GM12874 (cell line): Measurements from ENCODE around the gene CXXC4.

Source experiments
- CTCF ChIP-seq: IDR thresholded peaks from 2 replicates; pipeline ENCODE4 v1.5.1; 2011; ENCODE audit warnings: low read depth, mild to moderate bottlenecking, control low read depth, low read length, moderate library complexity; ENCODE audit not compliant: insufficient read depth

CXXC4 gene

GRCh38 chr4:104494185-104494584 lies 509 bp downstream of the CXXC4 start:
- no peak for TF ChIP-seq CTCF

- TF ChIP-seq CTCF = no peak
Observed at GRCh38 chr4:104493081-104493831, 1.4 kb downstream of the CXXC4 start.

- no peak for TF ChIP-seq CTCF
Observed at GRCh38 chr4:104492183-104492771, 2.4 kb downstream of the CXXC4 start.

GRCh38 chr4:104491481-104492182 lies 3.1 kb downstream of the CXXC4 start:
- no peak for TF ChIP-seq CTCF

- no peak for TF ChIP-seq CTCF
Observed at GRCh38 chr4:104490770-104491480, 3.8 kb downstream of the CXXC4 start.

- no peak for TF ChIP-seq CTCF
Observed at GRCh38 chr4:104490096-104490769, 4.5 kb downstream of the CXXC4 start.
